Activated CD4-positive, alpha-beta T cell treated with anti-CD3 and anti-CD28 coated beads, Interleukin-10, Interleukin-2, amounts not matched to agents 100 ng/mL and 50 ng/mL, durations not matched to agents 16 hours and 8 hours (primary cell): Measurements from ENCODE around the gene PREX1.
"Not testable (repeated sequence)": the region's sequence is repeated elsewhere in the genome, so short reads cannot be mapped to it uniquely, and the experiment has no call there.

ENCODE experiments used
- DNase-seq: peaks from one replicate; pipeline ENCODE4 v3.0.0-alpha.2; 2020

The PREX1 gene

DNA sequence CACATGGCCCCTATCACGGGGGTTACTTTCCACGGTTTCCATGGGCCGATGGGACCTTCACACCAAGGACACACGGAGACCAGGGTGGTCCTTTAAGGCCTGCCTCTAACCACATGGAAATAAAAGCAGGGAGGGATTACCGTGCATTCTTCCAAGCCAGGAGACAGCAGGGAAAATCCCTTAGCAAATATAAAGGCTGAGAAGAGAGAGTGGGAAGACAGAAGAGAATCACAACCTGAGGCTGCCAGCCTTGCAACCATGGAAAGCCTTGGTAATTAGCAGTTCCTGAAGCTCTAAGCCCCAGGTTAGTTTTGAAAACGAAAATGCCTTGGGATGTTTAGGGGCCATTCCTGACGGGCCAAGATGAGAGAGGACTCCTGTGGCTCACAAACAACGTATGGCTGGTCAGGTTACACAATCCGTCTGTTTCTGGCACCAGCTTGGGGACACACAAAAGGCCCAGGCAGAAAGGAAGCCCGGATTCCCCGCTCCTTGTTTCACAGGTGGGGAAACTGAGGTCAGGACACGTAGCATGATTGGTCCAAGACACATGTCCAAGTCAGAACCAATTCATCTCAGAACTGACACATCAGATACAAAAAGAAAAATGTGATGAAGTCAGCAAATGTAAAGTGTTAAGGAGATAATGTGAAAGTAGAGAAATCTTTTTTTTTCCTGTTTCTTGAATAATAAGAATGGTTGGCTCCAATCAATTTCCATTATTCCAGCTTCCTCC lies 2.8 kb downstream of the PREX1 start:
- DNase-seq = peak; percentile 56

DNA sequence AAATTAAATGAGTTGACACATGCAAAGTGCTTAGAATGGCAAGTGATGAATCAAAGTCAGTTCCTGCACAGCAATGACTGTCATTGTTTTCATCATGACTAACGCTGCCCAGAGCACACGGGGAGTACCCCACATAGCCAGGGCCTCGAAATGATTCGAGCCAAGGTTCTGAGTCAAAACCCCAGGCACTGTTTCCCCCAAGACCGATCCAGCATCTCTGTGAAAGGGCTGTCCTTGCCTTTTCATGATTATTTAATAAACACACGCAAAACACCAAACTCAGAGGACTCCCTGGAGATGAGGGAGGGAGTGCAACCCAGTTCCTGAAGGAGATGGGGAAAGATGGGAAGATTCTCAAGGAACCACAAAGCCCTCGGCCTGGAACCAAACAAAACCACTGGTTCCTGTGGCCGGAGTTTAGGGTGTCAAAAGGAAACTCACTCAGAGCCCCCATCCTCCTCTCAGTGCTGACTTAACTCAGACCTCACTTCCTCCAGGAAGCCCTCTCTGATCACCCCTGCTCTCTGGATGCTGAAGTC lies 3.8 kb downstream of the PREX1 start:
- peak; percentile 93 for DNase-seq

DNA sequence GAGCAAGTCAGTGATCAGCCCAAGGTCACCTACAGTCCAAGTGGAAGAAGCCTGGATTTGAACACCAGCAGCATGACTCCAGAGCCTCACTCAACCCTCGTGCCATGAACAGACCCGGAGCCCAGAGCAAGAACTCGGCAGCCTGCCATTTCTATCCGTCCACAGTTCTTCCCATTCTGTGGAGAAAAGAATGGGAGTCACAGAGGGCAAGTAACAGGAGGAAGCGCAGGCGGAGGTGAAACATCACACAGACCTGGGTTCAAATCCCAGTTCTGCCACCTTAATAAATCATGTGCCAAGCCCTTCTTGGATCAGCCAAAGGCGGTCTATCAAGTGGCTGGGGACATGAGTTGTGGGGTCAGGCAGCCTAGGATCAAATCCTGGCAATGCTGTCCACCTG lies 4.3 kb downstream of the PREX1 start:
- DNase-seq = no peak

DNA sequence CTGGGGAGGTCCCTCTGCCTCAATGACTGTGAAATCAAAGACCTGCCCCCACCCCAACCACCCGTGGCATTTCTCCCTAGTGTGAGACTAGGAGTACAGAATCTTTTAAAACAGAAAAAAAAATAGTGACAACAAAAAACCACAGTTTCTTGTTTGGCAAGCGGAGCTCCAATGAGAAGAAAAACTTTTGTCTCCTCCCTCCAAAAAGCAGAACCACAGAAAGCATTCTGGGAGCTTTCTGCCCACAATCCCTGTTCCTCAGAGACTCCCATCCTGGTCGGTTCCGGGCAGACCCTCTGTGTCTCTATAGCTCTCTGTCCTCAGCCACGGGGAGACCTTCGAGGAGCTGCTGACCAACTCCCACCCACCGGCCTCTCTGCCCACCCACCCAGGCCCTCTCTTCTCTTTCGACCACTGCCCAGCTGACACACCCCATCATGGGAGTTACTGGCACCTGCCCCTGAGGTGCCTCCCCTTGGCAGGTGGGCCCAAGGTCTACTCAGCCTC lies 4.9 kb downstream of the PREX1 start:
- DNase-seq = peak; percentile 58

DNA sequence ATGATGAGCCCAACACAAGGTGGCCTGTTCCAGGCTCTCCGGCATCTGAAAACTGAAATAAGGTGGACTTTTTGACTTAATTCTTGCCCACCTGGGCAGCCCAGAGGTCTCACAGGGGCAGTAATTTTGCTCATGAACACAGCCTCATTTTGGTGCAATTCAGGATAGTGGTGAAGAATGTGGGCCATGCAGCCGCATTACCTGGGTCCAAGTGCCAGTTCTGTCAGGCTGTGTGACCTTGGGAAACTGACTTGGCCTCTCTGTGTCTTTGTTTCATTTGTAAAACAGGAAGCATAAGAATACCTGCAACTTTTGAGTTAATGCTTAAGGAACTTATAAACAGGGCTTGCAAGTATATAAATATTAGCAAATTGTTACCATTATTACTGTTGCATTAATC lies 5.6 kb downstream of the PREX1 start:
- no peak for DNase-seq

DNA sequence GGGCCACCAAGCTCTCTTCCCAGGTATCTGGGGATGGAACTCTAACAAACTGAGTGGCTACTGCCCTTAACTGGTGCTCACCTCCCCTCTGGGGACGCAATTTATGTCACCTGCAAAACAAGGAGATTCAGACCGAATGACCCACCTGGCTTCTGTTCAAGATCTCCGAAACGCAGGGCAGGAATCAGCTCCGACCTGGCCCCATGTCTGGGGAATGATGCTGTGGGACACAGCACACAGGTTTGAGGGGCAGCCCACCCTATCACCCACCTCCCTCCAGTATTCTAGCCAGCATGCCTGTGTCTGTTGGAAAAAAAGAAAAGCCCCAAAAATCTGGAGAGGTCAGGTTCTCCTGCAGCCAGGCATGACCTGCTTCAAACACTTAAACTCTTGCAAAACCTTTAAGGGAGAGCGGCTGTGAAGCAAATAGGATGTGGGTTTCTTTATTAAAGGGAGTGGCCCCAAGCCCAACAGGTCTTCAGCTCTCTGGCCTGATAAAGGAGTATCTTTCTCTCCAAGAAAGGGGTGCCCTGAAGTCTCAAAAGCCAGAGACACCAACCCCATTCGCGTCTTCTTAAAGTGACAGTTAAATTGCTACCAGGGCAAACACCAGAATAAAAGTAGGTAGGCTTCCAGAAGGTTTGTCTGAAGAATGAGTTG lies 6.4 kb downstream of the PREX1 start:
- no peak for DNase-seq

DNA sequence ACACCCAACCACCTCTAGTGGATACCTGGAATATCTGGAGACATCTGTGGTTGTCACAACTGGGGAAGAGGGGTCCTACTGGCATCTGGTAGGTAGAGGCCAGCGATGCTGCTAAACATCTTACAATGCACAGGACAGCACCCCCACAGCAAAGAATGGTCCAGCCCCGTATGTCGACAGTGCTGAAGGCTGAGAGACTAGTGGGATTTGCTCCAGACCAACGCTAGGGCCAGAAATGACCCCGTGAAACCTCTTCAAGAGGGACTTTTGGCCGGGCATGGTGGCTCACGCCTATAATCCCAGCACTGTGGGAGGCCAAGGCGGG lies 7.2 kb downstream of the PREX1 start:
- no peak for DNase-seq

DNA sequence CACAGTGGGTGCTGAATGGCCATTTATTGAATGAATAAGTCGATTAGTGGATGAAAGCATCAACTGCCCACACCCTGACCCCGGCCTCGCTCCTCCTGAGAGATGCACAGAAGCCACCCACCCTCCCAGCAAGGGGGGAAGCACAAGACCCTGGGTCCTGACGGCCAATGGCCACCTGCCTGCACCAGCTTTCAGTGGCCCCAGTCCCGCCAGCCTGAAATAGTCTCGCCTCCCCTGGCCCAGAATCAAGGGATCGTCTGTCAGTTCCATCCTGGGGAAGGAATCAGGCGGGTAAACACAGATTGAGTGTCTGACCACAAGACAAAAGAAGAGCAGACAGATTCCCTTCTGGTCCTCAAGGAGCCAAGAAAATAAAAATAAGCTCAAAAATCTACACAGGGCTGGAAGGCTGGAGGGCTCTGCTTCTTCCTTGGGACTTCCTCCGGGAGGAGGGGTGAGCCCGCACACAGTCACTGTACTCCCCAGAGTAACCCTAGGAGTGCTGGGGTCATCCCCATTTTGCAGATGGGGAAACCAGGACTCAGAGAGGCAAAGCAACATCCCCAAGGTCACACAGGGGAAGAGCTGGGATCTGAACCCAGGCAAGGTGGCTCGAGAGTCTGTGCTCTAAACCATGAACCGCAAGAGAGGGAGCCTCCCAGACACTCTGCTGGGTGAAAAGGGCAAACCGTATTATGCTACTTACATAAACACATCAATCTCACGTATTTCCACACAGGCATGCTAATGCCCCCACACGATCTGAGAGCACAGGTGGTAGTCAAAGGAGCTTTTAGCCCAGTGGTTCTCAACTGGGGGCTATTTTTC lies 7.8 kb downstream of the PREX1 start:
- no peak for DNase-seq

DNA sequence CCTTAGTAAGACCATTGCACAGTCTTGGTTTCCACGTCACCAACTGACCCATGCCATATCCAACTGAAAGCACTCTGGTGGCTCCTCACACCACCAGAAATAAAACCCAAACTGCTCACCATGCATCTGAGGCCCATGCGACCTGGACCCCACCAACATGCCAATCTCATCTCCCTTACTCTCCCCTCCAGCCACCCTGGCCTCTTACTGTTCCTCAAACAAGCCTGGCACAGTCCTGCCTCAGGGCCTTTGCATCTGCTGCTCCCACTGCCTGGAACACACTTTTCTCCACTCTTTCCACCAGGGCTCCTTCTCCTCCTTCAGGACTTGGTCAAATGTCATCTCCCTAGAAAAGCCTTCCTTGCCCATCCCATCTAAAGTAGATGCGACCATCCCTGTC lies 8.7 kb downstream of the PREX1 start:
- DNase-seq = no peak

DNA sequence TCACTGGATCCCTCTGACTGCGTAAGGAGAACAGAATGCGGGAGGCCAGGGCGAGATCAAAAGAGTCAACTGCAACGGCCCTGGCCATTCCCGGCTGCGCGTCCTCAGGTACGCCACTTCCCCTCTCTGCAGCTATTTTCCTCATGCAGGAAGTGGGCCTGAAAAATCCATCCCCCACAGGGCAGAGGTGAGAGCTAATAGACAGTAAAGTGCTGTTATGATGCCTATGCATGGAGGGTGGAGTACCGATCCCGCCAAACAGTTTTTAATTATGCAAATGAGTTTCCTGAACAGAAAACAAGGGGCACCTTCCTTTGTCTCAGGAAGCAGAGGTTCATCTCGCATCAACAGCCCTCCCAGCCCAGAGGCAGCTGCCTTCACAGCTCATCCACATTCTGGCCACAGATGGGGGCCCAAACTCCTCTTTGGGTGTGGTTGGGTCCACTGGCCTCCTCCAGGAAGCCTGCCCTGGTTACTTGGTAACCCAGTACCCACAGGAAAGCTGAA lies 9.3 kb downstream of the PREX1 start:
- peak; percentile 69 for DNase-seq

DNA sequence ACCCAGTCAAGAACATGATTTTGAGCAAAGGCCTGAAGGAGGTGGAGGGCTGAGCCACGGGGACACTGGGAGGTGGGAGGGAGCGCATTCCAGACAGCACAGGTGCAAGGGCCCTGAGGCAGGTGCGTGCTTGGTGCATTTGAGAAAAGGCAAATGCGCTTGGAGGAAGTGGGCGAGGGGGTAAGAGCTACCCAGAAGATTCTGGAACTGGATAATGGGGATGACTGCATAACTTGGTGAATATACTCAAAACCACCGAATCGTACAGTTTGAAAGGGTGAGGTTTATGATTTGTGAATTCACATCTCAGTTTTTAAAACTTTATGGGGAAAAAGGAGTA lies 9.8 kb downstream of the PREX1 start:
- no peak for DNase-seq

DNA sequence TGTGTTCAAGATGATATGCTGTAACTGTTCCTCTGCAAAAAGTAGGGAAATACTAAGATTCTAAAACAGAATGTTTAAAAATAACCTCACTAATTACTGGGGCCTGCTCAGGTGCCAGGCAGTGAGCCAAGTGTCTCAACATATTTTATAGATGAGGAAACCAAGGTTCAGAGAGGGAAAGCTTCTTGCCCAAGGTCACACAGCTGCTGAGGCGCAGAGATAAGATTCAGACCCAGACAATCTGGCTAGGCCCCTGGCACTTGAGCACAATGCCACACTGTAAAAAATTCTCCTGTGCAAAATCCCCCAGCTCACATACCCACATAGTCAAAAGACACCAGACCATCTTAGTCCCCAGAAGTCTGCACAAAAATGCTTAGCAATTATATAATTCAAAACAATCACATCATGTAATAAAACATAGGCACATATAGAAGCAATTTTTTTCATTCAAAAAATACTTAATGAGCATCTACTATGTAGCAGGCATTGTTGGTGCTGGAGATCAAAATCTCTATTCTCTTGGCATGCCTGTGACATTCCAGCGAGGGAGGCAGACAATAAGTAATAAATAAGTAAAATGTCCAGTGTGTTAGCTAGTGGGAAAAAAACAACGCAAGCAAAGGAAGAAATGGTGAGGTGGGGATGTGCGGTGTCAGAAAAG lies 10.3 kb downstream of the PREX1 start:
- DNase-seq = no peak

DNA sequence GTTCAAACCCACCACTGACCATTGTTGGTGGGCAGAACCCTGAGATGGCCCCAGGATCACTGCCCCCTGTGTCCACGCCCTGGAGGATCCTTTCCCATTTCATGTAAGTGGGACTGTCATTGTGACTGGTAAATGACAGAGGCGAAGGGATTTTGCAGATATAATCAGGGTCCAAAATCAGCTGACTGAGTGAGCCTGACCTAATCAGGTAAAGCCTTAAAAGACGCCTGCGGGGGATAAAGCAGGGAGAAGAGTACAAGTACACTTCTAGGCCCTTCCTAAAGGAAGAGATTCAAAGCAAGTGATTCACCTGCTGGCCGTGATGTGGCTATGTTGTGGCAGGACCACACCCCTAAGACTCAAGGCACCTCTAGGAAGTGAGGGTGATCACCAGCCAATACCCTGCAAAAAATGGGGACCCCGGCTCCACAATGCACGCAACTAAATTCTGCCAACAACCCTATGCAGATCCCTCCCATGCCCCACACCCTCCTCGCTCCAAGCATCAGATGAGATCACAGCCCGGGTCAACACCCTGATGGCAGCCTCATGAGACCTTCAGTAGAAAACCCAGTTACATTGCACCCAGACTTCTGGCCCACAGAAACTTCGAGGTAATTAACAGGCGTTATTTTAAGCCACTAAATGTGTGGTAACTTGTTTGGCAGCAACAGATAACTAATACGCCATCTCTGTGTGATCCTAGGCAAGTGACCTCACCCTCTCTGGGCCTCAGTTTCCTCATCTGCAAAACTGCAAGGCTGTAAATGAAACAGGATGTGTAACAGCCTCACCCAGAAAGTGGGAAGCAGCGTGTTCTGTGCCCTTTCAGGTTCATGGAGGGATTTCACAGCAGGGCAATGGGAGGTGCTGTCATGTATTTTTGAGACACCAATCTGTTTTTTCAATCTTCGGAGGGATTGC lies 11.3 kb downstream of the PREX1 start:
- DNase-seq = no peak

DNA sequence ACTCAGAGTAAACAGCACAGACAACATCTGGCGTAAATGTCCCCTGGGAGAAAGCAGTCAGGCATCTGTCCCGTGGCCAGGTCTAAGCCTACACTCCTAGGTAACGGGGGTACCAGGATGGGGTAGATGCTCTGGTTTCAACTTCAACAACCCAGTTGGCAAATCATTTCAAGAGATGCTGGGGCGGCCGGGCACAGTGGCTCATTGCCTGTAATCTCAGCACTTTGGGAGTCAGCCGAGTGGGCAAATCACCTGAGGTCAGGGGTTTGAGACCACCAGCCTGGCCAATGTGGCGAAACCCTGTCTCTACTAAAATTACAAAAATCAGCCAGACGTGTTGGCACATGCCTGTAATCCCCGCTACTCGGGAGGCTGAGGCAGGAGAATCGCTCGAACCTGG lies 12.3 kb downstream of the PREX1 start:
- DNase-seq = no peak

DNA sequence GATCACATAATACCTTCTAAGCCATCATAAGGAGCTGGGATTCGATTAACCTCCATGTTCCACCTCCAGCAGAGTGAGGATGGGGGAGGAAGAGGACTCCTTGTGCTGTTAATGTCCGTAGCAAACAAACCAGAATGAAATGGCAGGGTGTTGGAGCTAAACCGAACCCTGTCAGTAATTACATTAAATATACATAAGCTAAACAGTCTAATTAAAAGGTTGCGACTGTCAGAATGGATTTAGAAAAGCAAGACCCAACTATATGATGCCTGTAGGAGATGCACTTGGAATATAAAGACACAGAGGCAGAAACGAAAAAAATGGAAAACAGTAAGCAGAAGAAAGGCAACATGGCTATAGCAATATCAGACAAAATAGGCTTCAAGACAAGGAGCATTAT lies 13.2 kb downstream of the PREX1 start:
- no peak for DNase-seq

DNA sequence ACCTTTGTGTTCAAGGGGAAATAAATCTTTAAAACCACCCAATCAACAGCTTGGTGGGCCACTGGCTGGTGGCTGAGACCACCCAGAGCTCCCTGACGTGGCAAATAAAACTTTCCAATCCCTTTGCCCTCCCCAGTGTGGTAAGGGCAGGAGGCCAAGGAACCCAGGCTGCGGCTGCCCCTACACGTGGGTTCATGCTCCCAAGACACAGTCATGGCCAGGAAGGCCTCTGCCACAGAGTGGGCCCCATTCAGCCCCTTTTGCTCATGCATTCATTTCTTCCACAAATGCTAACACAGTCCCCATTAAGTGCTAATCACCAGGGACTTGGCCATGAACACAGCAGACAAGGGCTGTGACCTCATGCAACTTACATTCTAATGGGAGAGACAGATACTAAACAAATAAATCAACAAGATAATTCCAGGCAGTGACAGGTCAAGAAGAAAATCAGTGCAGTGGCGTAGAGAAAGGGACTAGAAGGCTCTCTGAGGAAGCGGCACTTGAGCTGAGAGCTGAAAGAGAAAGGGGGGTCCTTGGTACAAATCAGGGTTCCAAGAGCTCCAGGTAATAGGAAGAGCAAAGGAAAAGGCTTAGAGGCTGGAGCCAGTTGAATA lies 13.8 kb downstream of the PREX1 start:
- DNase-seq = no peak

DNA sequence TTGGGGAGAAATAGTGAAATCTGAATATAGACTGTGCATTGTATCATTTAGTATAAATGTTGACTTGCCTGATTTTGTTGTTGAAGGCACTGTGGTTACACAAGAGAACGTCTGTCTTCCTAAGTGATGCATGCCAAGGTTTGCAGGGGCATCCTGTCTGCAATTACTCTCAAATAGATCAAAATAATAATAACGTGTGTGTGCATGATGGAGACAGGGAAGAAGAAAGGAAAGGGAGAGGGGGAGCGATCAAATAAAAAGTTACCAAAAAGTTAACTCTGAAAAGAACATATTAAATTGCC lies 14.4 kb downstream of the PREX1 start:
- DNase-seq = no peak

DNA sequence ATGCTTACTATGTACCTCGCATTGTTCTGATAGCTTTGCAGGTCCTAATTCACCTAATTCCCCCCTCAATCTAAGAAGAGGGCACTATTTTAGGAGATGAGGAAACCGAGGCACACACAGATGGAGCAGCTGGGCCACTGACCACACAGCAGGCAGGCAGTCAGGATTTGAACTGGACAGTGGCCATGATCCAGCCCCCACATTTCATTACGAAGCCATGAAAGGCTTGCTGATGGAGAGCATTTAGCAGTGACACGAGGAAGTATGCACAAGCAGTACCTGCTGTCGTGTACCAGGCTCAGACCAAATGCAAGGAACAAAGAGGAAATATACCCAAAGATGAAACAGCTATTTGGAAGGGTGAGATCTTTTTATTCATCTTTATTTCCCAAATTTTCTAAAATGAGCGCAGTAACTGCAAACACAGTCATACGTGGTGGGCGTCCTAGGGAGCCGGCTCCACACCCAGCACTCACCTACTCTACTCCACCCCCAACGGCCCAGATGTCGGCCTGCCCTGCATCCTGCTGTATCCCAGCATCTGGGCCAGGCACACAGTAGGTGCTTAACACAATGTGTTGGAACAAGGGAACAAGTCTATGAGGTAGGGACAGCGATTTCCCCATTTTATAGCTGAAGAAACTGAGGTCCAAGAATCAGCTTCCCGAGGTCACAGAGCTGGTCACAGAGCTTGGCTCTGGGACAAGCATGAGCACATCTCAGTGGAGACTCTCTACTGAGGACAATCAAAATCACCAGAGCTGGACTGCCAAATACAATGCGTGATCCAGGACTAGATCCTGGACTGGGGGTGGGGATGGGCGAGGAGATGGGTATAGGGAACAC lies 15.0 kb downstream of the PREX1 start:
- DNase-seq = no peak

DNA sequence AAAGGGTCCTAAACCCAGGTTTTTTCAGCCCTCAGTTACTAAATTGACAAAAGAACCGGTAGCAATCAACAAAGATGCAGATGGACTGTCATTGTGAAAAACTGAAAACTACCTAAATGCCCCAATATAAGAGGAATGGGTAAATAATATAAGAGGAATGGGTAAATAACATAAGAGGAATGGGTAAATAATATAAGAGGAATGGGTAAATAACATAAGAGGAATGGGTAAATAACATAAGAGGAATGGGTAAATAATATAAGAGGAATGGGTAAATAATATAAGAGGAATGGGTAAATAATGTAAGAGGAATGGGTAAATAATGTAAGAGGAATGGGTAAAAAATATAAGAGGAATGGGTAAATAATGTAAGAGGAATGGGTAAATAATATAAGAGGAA lies 15.7 kb downstream of the PREX1 start:
- not testable (repeated sequence) for DNase-seq

DNA sequence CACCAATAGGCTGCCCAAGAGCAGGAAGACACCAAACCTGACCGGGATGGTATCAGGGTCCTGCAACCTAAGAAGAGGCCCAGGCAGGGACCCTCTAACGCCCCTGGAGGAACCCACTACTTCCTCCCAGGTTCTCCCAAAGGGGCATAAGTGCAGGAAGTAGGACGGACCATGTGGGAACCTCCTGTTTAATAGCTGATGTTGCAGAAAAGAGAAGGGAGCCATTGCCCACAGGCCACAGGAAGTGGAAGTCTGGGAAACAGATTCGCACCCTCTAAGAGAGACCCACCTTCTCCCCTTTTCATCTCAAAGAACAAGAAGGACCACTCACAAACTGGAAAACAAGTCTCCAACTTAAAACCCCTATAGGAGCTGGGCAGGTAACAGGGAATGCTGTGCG lies 18.1 kb downstream of the PREX1 start:
- no peak for DNase-seq
